GM12878 (cell line): ENCODE measurements around the gene ZNF260. TPM values are rescaled to one million over a fixed set of nuclear protein-coding genes. Genes with fewer than 3 reads are reported as not detected.

Source experiments
- ATF2 ChIP-seq: IDR thresholded peaks from 2 replicates; pipeline ENCODE4 v1.6.1; 2012; ENCODE audit warnings: low read length, inconsistent platforms
- BMI1 ChIP-seq: fragments of 450-650 bp; IDR thresholded peaks from 2 replicates; pipeline ENCODE4 v1.6.1; 2016; ENCODE audit warnings: mild to moderate bottlenecking, moderate library complexity, borderline replicate concordance
- CHD4 ChIP-seq: fragments of 200-600 bp; sonication (generic); IDR thresholded peaks from 2 replicates; pipeline ENCODE4 v1.6.1; 2016; ENCODE audit warnings: mild to moderate bottlenecking
- ESRRA ChIP-seq: IDR thresholded peaks from 2 replicates; pipeline ENCODE4 v1.6.1; 2012; ENCODE audit warnings: mild to moderate bottlenecking, low read length, improper control_type of control experiment
- GABPA ChIP-seq: IDR thresholded peaks from 2 replicates; pipeline ENCODE4 v1.6.1; 2014; ENCODE audit warnings: antibody characterized with exemption, low read depth, mild to moderate bottlenecking, inconsistent platforms
- HDAC2 ChIP-seq: fragments of 200-600 bp; sonication (generic); IDR thresholded peaks from 2 replicates; pipeline ENCODE4 v1.6.1; 2017
- HSF1 ChIP-seq: fragments of 150-350 bp; IDR thresholded peaks from 2 replicates; pipeline ENCODE4 v1.6.1; 2014; ENCODE audit warnings: mild to moderate bottlenecking, low read depth, low read length
- KLF5 ChIP-seq: fragments of 450-650 bp; IDR thresholded peaks from 2 replicates; pipeline ENCODE4 v1.6.1; 2014; ENCODE audit warnings: mild to moderate bottlenecking; ENCODE audit not compliant: partially characterized antibody
- NBN ChIP-seq: fragments of 450-650 bp; IDR thresholded peaks from 2 replicates; pipeline ENCODE4 v1.6.1; 2016
- NR2C1 ChIP-seq: fragments of 450-650 bp; IDR thresholded peaks from 2 replicates; pipeline ENCODE4 v1.6.1; 2017; ENCODE audit warnings: antibody characterized with exemption, mild to moderate bottlenecking, moderate library complexity
- NR2C2 ChIP-seq: IDR thresholded peaks from 2 replicates; pipeline ENCODE4 v1.6.1; 2011; ENCODE audit warnings: borderline replicate concordance, low read depth; ENCODE audit not compliant: control insufficient read depth, insufficient read length
- SMC3 ChIP-seq: IDR thresholded peaks from 2 replicates; pipeline ENCODE4 v1.6.1; 2011; ENCODE audit warnings: low read length, improper control_type of control experiment, borderline replicate concordance
- SREBF1 ChIP-seq: IDR thresholded peaks from 2 replicates; pipeline ENCODE4 v1.6.1; 2012; ENCODE audit warnings: mild to moderate bottlenecking, low read length
- SUPT20H ChIP-seq: IDR thresholded peaks from 2 replicates; pipeline ENCODE4 v1.6.1; 2011; ENCODE audit warnings: low read depth, mild to moderate bottlenecking, low read length, moderate library complexity, borderline replicate concordance; ENCODE audit not compliant: control insufficient read depth
- ZNF24 ChIP-seq: fragments of 450-650 bp; IDR thresholded peaks from 2 replicates; pipeline ENCODE4 v1.6.1; 2017; ENCODE audit warnings: antibody characterized with exemption, mild to moderate bottlenecking
- polyA plus RNA-seq, 11 experiments: library from polyadenylated mRNA; depleted of rRNA in 4 of 11; unstranded in 6 of 11; stranded (reverse) in 5 of 11; fragments of >200 nt; fragmentation: Nextera tagmentation in 4 of 11; fragmentation: Illumina TruSeq in 1 of 11; extraction: Ambion mirVana in 4 of 11; extraction: Trizol in 1 of 11; gene quantifications; 1 replicate in 1 of 11; 2 replicates in 10 of 11; pipeline versions ENCODE4 v1.2.1 to v1.2.3, GENCODE V29; 2011 to 2016; ENCODE audit warnings: inconsistent platforms in 2 of 11, missing spikeins in 2 of 11, low read depth in 1 of 11
- total RNA-seq, 4 experiments: library from RNA; depleted of rRNA in 3 of 4; stranded (reverse); fragments of >200 nt in 3 of 4; fragmentation: Illumina TruSeq in 1 of 4; extraction: Trizol in 1 of 4; gene quantifications; 2 replicates each; pipeline versions ENCODE4 v1.2.1 to v1.2.3, GENCODE V29; 2013 to 2021
- TF ChIP-seq, protein P1 (sequence below): fragments of 450-650 bp; IDR thresholded peaks from 2 replicates; pipeline ENCODE4 v1.6.1; 2017; ENCODE audit warnings: mild to moderate bottlenecking, moderate library complexity
- TF ChIP-seq, protein P2 (sequence below): fragments of 450-650 bp; formaldehyde crosslinking; IDR thresholded peaks from 2 replicates; pipeline ENCODE4 v1.4.0; 2020; ENCODE audit warnings: mild to moderate bottlenecking, moderate library complexity
- TF ChIP-seq, protein P3 (sequence below): fragments of 450-650 bp; IDR thresholded peaks from 2 replicates; pipeline ENCODE4 v1.6.1; 2017; ENCODE audit warnings: mild to moderate bottlenecking

Gene ZNF260
- total and polyA plus RNA-seq, 10 of the 15 experiments (the other 5 are each of a cell fraction or from before 2014, with no cell fraction given): 1.9 to 9.7 (median 7.1) TPM

- peak; percentile 33; the same call in 1 of the 2 replicates for TF ChIP-seq GABPA
- TF ChIP-seq, protein P1, sequence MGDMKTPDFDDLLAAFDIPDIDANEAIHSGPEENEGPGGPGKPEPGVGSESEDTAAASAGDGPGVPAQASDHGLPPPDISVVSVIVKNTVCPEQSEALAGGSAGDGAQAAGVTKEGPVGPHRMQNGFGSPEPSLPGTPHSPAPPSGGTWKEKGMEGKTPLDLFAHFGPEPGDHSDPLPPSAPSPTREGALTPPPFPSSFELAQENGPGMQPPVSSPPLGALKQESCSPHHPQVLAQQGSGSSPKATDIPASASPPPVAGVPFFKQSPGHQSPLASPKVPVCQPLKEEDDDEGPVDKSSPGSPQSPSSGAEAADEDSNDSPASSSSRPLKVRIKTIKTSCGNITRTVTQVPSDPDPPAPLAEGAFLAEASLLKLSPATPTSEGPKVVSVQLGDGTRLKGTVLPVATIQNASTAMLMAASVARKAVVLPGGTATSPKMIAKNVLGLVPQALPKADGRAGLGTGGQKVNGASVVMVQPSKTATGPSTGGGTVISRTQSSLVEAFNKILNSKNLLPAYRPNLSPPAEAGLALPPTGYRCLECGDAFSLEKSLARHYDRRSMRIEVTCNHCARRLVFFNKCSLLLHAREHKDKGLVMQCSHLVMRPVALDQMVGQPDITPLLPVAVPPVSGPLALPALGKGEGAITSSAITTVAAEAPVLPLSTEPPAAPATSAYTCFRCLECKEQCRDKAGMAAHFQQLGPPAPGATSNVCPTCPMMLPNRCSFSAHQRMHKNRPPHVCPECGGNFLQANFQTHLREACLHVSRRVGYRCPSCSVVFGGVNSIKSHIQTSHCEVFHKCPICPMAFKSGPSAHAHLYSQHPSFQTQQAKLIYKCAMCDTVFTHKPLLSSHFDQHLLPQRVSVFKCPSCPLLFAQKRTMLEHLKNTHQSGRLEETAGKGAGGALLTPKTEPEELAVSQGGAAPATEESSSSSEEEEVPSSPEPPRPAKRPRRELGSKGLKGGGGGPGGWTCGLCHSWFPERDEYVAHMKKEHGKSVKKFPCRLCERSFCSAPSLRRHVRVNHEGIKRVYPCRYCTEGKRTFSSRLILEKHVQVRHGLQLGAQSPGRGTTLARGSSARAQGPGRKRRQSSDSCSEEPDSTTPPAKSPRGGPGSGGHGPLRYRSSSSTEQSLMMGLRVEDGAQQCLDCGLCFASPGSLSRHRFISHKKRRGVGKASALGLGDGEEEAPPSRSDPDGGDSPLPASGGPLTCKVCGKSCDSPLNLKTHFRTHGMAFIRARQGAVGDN: peak; percentile 41
- TF ChIP-seq SREBF1: no peak
- no peak for TF ChIP-seq SUPT20H
- peak; percentile 62; the same call in 1 of the 2 replicates for TF ChIP-seq NR2C1
- TF ChIP-seq ATF2: no peak
- TF ChIP-seq KLF5: peak; percentile 16
- TF ChIP-seq NBN: peak; percentile 59
- TF ChIP-seq NR2C2: no peak
- no peak for TF ChIP-seq SMC3
- TF ChIP-seq ZNF24: no peak
- TF ChIP-seq CHD4: no peak
- TF ChIP-seq HDAC2: peak; percentile 31; the same call in 1 of the 2 replicates
- TF ChIP-seq, protein P2, sequence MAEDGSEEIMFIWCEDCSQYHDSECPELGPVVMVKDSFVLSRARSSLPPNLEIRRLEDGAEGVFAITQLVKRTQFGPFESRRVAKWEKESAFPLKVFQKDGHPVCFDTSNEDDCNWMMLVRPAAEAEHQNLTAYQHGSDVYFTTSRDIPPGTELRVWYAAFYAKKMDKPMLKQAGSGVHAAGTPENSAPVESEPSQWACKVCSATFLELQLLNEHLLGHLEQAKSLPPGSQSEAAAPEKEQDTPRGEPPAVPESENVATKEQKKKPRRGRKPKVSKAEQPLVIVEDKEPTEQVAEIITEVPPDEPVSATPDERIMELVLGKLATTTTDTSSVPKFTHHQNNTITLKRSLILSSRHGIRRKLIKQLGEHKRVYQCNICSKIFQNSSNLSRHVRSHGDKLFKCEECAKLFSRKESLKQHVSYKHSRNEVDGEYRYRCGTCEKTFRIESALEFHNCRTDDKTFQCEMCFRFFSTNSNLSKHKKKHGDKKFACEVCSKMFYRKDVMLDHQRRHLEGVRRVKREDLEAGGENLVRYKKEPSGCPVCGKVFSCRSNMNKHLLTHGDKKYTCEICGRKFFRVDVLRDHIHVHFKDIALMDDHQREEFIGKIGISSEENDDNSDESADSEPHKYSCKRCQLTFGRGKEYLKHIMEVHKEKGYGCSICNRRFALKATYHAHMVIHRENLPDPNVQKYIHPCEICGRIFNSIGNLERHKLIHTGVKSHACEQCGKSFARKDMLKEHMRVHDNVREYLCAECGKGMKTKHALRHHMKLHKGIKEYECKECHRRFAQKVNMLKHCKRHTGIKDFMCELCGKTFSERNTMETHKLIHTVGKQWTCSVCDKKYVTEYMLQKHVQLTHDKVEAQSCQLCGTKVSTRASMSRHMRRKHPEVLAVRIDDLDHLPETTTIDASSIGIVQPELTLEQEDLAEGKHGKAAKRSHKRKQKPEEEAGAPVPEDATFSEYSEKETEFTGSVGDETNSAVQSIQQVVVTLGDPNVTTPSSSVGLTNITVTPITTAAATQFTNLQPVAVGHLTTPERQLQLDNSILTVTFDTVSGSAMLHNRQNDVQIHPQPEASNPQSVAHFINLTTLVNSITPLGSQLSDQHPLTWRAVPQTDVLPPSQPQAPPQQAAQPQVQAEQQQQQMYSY (CRISPR knock-in tag): no peak
- no peak for TF ChIP-seq HSF1
- no peak for TF ChIP-seq BMI1
- TF ChIP-seq, protein P3, sequence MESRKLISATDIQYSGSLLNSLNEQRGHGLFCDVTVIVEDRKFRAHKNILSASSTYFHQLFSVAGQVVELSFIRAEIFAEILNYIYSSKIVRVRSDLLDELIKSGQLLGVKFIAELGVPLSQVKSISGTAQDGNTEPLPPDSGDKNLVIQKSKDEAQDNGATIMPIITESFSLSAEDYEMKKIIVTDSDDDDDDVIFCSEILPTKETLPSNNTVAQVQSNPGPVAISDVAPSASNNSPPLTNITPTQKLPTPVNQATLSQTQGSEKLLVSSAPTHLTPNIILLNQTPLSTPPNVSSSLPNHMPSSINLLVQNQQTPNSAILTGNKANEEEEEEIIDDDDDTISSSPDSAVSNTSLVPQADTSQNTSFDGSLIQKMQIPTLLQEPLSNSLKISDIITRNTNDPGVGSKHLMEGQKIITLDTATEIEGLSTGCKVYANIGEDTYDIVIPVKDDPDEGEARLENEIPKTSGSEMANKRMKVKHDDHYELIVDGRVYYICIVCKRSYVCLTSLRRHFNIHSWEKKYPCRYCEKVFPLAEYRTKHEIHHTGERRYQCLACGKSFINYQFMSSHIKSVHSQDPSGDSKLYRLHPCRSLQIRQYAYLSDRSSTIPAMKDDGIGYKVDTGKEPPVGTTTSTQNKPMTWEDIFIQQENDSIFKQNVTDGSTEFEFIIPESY: no peak
- TF ChIP-seq ESRRA: no peak
Observed at GRCh38 chr19:36528194-36528920, at the start of gene ZNF260 (continued).
